Neural cell (in vitro differentiated cells): Measurements from ENCODE around the gene SPATA46. TPM values are rescaled to one million over a fixed set of nuclear protein-coding genes. Genes with fewer than 3 reads are reported as not detected.

Source experiments
- H2AFZ ChIP-seq: fragments of 200-600, 300-800 bp; sonication (generic), shearing (Covaris generic); 2 replicates; pipeline ENCODE4 v1.6.0; 2014; ENCODE audit warnings: low read depth, mild to moderate bottlenecking, antibody characterized with exemption, low read length, moderate library complexity
- H3F3A ChIP-seq: fragments of 200-600 bp; shearing (Covaris generic); 2 replicates; pipeline ENCODE4 v1.6.1; 2016; ENCODE audit warnings: mild to moderate bottlenecking, moderate library complexity, mixed read lengths, antibody characterized with exemption, low read length; ENCODE audit not compliant: insufficient read depth, poor library complexity, severe bottlenecking
- H3K27ac ChIP-seq: fragments of 200-600, 300-800 bp; sonication (generic), shearing (Covaris generic); 2 replicates; pipeline ENCODE4 v1.5.1; 2014; ENCODE audit warnings: mild to moderate bottlenecking, low read length, moderate library complexity
- H3K27me3 ChIP-seq: fragments of 300-800, 200-600 bp; sonication (generic), shearing (Covaris generic); 2 replicates; pipeline ENCODE4 v1.6.0; 2014; ENCODE audit warnings: mild to moderate bottlenecking, low read depth, low read length, moderate library complexity; ENCODE audit not compliant: insufficient read depth
- H3K36me3 ChIP-seq: fragments of 300-800, 200-600 bp; sonication (generic), shearing (Covaris generic); 2 replicates; pipeline ENCODE4 v1.5.1; 2014; ENCODE audit warnings: mild to moderate bottlenecking, antibody characterized with exemption, low read length, moderate library complexity; ENCODE audit not compliant: insufficient read depth
- H3K4me2 ChIP-seq: fragments of 300-800, 200-600 bp; sonication (generic), shearing (Covaris generic); 2 replicates; pipeline ENCODE4 v1.6.0; 2014; ENCODE audit warnings: mild to moderate bottlenecking, low read length
- H3K4me3 ChIP-seq: fragments of 300-800, 200-600 bp; sonication (generic), shearing (Covaris generic); 2 replicates; pipeline ENCODE4 v1.5.1; 2014; ENCODE audit warnings: mild to moderate bottlenecking, low read length, moderate library complexity
- H3K79me2 ChIP-seq: fragments of 200-600 bp; shearing (Covaris generic); replicated peaks from 2 replicates; pipeline ENCODE4 v1.6.0; 2014; ENCODE audit warnings: mild to moderate bottlenecking, low read length, moderate library complexity; ENCODE audit not compliant: insufficient read depth
- H3K9ac ChIP-seq: fragments of 300-800, 200-600 bp; sonication (generic), shearing (Covaris generic); 2 replicates; pipeline ENCODE4 v1.6.1; 2016; ENCODE audit warnings: mild to moderate bottlenecking, low read length, mixed read lengths
- H3K9me2 ChIP-seq: fragments of 200-600 bp; shearing (Covaris generic); 2 replicates; pipeline ENCODE4 v1.6.1; 2016; ENCODE audit warnings: mild to moderate bottlenecking, low read length, mixed read lengths; ENCODE audit not compliant: insufficient read depth
- H3K9me3 ChIP-seq: fragments of 200-600, 300-800 bp; sonication (generic), shearing (Covaris generic); 2 replicates; pipeline ENCODE4 v1.6.1; 2016; ENCODE audit warnings: mild to moderate bottlenecking, mixed run types, low read length, moderate library complexity, mixed read lengths
- H4K20me1 ChIP-seq: fragments of 200-600 bp; shearing (Covaris generic); 2 replicates; pipeline ENCODE4 v1.6.1; 2016; ENCODE audit warnings: mild to moderate bottlenecking, mixed run types; ENCODE audit not compliant: insufficient read depth
- EP300 ChIP-seq: fragments of 450-650 bp; conservative IDR thresholded peaks from 2 replicates; pipeline ENCODE4 v1.6.1; 2014; ENCODE audit warnings: antibody characterized with exemption, mild to moderate bottlenecking, moderate library complexity; ENCODE audit not compliant: poor library complexity, severe bottlenecking
- EZH2 ChIP-seq: fragments of 200-600, 300-800 bp; shearing (Covaris generic), sonication (generic); IDR thresholded peaks from 2 replicates; pipeline ENCODE4 v1.6.1; 2014; ENCODE audit warnings: antibody characterized with exemption, low read length, borderline replicate concordance, mild to moderate bottlenecking; ENCODE audit not compliant: insufficient read depth, poor library complexity, severe bottlenecking
- MXI1 ChIP-seq: fragments of 450-650 bp; conservative IDR thresholded peaks from 2 replicates; pipeline ENCODE4 v1.6.1; 2014; ENCODE audit warnings: antibody characterized with exemption, mild to moderate bottlenecking; ENCODE audit not compliant: poor library complexity, severe bottlenecking
- POLR2AphosphoS5 ChIP-seq: IDR thresholded peaks from 2 replicates; pipeline ENCODE4 v1.6.1; 2012
- RAD21 ChIP-seq: fragments of 450-650 bp; conservative IDR thresholded peaks from 2 replicates; pipeline ENCODE4 v1.6.1; 2014; ENCODE audit warnings: antibody characterized with exemption, mild to moderate bottlenecking, moderate library complexity
- SMC3 ChIP-seq: fragments of 450-650 bp; conservative IDR thresholded peaks from 2 replicates; pipeline ENCODE4 v1.6.1; 2014; ENCODE audit warnings: antibody characterized with exemption, mild to moderate bottlenecking, moderate library complexity; ENCODE audit not compliant: poor library complexity
- TAF1 ChIP-seq: IDR thresholded peaks from 2 replicates; pipeline ENCODE4 v1.6.1; 2012; ENCODE audit warnings: low read depth
- polyA plus RNA-seq: library from polyadenylated mRNA; depleted of rRNA; stranded (reverse); fragments of >200 nt; gene quantifications from 2 replicates; pipeline ENCODE4 v1.2.3, GENCODE V29; 2014
- TF ChIP-seq, protein P1 (sequence below): IDR thresholded peaks from 2 replicates; pipeline ENCODE4 v1.6.1; 2012; ENCODE audit warnings: borderline replicate concordance
- TF ChIP-seq, protein P2 (sequence below): fragments of 450-650 bp; IDR thresholded peaks from 2 replicates; pipeline ENCODE4 v1.5.1; 2014; ENCODE audit warnings: antibody characterized with exemption, mild to moderate bottlenecking, moderate library complexity; ENCODE audit not compliant: poor library complexity, severe bottlenecking

Gene SPATA46
- polyA plus RNA-seq, 1 donor from 2014 or later = not detected

DNA sequence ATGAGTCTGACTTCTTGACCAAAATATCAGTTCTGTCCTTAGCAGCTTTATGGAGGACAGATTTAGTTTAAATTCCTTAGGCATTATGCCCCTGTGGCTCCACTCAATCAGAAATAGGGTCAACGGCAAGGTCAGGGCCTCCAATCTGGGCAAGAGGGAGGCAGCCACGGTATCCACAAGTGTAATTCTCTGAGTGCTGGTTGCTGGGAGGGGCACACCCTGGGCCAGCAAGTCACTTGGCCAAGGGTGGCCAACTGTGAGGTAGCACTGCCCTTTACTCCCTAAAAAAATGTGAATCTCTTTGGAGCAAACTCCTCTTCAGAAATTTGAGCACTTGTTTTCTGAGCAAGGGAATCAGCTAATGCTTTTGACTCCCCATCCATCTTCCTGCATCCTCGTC, 12.8 kb downstream of the SPATA46 start:
- H3K9me3 ChIP-seq = no peaks in the 10 kb centered on the region
- no peaks in the 10 kb centered on the region for H3K27me3 ChIP-seq
- TF ChIP-seq MXI1 (no peak), EP300 (no peak), RAD21 (no peak), SMC3 (no peak), EZH2 (no peak), POLR2AphosphoS5 (no peak), TAF1 (no peak)
- TF ChIP-seq, protein P1, sequence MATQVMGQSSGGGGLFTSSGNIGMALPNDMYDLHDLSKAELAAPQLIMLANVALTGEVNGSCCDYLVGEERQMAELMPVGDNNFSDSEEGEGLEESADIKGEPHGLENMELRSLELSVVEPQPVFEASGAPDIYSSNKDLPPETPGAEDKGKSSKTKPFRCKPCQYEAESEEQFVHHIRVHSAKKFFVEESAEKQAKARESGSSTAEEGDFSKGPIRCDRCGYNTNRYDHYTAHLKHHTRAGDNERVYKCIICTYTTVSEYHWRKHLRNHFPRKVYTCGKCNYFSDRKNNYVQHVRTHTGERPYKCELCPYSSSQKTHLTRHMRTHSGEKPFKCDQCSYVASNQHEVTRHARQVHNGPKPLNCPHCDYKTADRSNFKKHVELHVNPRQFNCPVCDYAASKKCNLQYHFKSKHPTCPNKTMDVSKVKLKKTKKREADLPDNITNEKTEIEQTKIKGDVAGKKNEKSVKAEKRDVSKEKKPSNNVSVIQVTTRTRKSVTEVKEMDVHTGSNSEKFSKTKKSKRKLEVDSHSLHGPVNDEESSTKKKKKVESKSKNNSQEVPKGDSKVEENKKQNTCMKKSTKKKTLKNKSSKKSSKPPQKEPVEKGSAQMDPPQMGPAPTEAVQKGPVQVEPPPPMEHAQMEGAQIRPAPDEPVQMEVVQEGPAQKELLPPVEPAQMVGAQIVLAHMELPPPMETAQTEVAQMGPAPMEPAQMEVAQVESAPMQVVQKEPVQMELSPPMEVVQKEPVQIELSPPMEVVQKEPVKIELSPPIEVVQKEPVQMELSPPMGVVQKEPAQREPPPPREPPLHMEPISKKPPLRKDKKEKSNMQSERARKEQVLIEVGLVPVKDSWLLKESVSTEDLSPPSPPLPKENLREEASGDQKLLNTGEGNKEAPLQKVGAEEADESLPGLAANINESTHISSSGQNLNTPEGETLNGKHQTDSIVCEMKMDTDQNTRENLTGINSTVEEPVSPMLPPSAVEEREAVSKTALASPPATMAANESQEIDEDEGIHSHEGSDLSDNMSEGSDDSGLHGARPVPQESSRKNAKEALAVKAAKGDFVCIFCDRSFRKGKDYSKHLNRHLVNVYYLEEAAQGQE = no peak
- TF ChIP-seq, protein P2, sequence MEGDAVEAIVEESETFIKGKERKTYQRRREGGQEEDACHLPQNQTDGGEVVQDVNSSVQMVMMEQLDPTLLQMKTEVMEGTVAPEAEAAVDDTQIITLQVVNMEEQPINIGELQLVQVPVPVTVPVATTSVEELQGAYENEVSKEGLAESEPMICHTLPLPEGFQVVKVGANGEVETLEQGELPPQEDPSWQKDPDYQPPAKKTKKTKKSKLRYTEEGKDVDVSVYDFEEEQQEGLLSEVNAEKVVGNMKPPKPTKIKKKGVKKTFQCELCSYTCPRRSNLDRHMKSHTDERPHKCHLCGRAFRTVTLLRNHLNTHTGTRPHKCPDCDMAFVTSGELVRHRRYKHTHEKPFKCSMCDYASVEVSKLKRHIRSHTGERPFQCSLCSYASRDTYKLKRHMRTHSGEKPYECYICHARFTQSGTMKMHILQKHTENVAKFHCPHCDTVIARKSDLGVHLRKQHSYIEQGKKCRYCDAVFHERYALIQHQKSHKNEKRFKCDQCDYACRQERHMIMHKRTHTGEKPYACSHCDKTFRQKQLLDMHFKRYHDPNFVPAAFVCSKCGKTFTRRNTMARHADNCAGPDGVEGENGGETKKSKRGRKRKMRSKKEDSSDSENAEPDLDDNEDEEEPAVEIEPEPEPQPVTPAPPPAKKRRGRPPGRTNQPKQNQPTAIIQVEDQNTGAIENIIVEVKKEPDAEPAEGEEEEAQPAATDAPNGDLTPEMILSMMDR = no peak
- no peak overlapping the region for H3K27ac ChIP-seq
- no peak overlapping the region for H3K4me2 ChIP-seq
- H4K20me1 ChIP-seq = no peaks in the 10 kb centered on the region
- no peak overlapping the region for H3K9ac ChIP-seq
- H3K9me2 ChIP-seq = no peaks in the 10 kb centered on the region
- no peaks in the 10 kb centered on the region for H3K79me2 ChIP-seq
- no peak overlapping the region for H3K4me3 ChIP-seq
- no peaks in the 10 kb centered on the region for H3F3A ChIP-seq
- no peaks in the 10 kb centered on the region for H3K36me3 ChIP-seq
- no peak overlapping the region for H2AFZ ChIP-seq

DNA sequence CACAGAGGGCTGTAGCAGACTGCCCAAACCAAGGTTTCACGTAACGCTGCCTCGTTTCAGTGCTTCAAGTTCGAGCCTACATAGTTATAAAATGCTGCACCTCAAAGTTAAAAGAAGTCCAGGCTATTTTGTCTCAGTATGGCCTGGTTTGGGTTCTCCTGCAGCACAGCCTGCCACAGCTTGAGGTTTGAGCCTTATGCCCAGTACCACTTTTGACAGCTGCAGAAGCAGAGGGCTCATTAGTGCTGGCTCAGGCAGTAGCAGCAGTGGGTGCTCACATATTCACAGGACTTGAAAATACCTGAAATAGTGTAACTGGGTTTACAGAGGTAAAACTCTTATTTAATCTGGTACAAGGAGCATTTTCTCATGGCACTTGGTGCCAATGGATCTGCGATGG, 15.3 kb downstream of the SPATA46 start:
- Histone ChIP-seq H3K4me2 (no peak overlapping the region), H3K9me3 (no peaks in the 10 kb centered on the region), H3K27ac (no peak overlapping the region), H3K9me2 (no peaks in the 10 kb centered on the region), H3K9ac (no peak overlapping the region), H2AFZ (no peak overlapping the region), H3K36me3 (peaks cover 6% of the 10 kb centered on the region), H3K27me3 (no peaks in the 10 kb centered on the region), H3K79me2 (no peaks in the 10 kb centered on the region), H4K20me1 (no peaks in the 10 kb centered on the region), H3K4me3 (no peak overlapping the region), H3F3A (no peaks in the 10 kb centered on the region)
- TF ChIP-seq RAD21 (no peak), POLR2AphosphoS5 (no peak), SMC3 (no peak), MXI1 (no peak), EP300 (no peak)

DNA sequence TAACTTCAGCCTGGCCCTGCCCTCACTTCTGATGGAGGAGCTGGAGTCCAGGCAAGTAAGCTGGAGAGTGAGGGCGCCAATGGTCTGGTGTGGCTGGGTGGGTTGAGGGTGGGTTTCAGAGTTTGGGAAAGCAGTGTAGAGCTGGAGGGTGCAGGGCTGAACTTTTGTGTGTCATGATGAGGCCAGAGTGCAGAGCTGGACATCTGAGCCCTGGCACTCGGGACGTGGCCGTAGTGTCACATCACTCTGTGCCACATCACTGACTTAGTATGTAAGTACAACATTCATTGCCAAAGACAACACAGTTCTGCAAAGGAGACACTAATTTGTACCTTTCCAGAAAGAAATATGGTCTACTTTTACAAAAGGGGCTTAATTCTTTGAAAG, 15.8 kb downstream of the SPATA46 start:
- no peak for TF ChIP-seq SMC3
- no peak for TF ChIP-seq RAD21
- no peak for TF ChIP-seq TAF1
- TF ChIP-seq MXI1 = no peak
- TF ChIP-seq, protein P1 = no peak
- TF ChIP-seq EZH2 = no peak
- TF ChIP-seq, protein P2 = no peak
- no peak for TF ChIP-seq EP300
- no peak for TF ChIP-seq POLR2AphosphoS5
- no peak overlapping the region for H3K27ac ChIP-seq
- no peaks in the 10 kb centered on the region for H3K27me3 ChIP-seq
- no peaks in the 10 kb centered on the region for H3F3A ChIP-seq
- H3K4me3 ChIP-seq = no peak overlapping the region
- peaks cover 6% of the 10 kb centered on the region for H3K36me3 ChIP-seq
- no peak overlapping the region for H2AFZ ChIP-seq
- no peaks in the 10 kb centered on the region for H4K20me1 ChIP-seq
- no peak overlapping the region for H3K4me2 ChIP-seq
- H3K9me2 ChIP-seq = no peaks in the 10 kb centered on the region
- no peak overlapping the region for H3K9ac ChIP-seq
- H3K9me3 ChIP-seq = no peaks in the 10 kb centered on the region
- H3K79me2 ChIP-seq = no peaks in the 10 kb centered on the region
